ENCODE results near the gene TUBA3E.
A peak's percentile ranks its signal among the peaks of the same experiment; 100 is the strongest.
"Not testable (repeated sequence)": the region's sequence is repeated elsewhere in the genome, so short reads cannot be mapped to it uniquely, and the experiment has no call there.

TUBA3E gene

DNA sequence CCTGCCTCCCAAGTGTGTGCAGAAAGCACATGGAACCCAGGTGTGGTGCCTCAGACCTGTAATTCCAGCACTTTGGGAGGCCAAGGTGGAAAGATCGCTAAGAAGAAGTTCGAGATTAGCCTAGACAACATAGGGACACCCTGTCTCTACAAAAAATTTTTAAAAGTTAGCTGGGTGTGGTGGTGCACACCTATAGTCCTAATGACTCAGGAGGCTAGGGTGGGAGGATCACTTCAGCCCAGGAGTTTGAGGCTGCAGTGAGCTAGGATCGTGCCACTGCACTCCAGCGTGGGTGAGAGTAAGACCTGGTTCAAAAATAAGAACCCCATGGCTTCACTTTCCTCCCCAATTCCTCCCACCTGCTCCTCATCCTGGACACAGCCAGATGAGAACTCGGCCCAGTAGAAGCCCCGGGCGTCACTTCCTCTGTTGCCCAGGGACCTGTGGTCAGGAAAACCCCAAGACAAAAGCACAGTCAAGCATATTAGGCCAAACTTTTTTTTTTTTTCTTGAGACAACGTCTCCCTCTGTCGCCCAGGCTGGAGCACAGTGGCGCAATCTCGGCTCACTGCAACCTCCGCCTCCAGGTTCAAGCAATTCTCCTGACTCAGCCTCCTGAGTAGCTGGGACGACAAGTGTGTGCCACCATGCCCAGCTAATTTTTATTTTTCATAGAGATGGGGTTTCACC lies 40.3 kb downstream of the TUBA3E start:
- DNase-seq: peak; percentile 4 to 57 (median 51)
- CTCF ChIA-PET; H3K4me3 ChIP-seq (ENCODE audit: control insufficient read depth in 1 of 7, extremely low read depth in 1 of 7, insufficient read depth in 4 of 7, low read depth in 2 of 7, low read length in 6 of 7); H3K27me3 ChIP-seq (replicated peaks in 2 of 5; ENCODE audit: control insufficient read depth in 4 of 5, insufficient read depth in 5 of 5, low read length in 4 of 5); H3K4me1 ChIP-seq (ENCODE audit: control extremely low read depth in 1 of 4, control insufficient read depth in 4 of 4, insufficient read depth in 4 of 4, low read length in 3 of 4); H3K27ac ChIP-seq (ENCODE audit: insufficient read depth in 1 of 2, low read depth in 1 of 2, low read length in 2 of 2, poor library complexity in 1 of 2, severe bottlenecking in 2 of 2); H3K9me3 ChIP-seq (ENCODE audit: control extremely low read depth in 1 of 5, control insufficient read depth in 4 of 5, insufficient read depth in 2 of 5, low read depth in 1 of 5, low read length in 4 of 5): not testable (repeated sequence)
- H3K36me3 ChIP-seq (ENCODE audit: control insufficient read depth in 4 of 4, insufficient read depth in 4 of 4, low read length in 3 of 4): peaks cover 2 to 39% (median 9%) of the 10 kb centered on the region in 4 experiments
- POLR2A ChIA-PET: interaction anchor here (0.7 kb wide), 1 partner anchor 1008 kb away, joined by 3 read pairs; no protein-coding TSS in a partner anchor
- WGBS (ENCODE audit: insufficient coverage): 58% methylated on average over 12 of the region's 13 CpGs

DNA sequence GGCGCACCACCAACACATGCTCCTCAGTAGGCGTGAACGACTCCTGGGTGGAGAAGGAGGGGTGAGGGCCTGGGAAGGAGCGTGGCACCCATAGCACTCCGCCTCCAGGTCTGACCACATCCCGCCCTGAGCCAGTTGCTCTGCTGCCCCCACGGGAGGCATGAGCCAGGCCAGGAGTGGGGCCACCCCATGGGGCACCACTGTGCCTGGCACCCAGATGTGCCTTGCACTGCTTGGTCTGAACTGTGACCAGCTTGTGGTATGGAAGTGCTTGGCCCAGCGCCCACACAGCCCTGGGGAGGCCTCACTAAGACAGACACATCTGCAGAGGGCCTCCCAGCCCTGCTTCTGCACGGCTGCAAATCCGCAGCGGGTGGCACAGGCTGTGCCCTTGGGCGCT lies 40.9 kb downstream of the TUBA3E start:
- CTCF ChIA-PET; H3K4me3 ChIP-seq (ENCODE audit: control insufficient read depth in 1 of 7, extremely low read depth in 1 of 7, insufficient read depth in 4 of 7, low read depth in 2 of 7, low read length in 6 of 7); POLR2A ChIA-PET; H3K9me3 ChIP-seq (ENCODE audit: control extremely low read depth in 1 of 5, control insufficient read depth in 4 of 5, insufficient read depth in 2 of 5, low read depth in 1 of 5, low read length in 4 of 5); H3K27me3 ChIP-seq (replicated peaks in 2 of 5; ENCODE audit: control insufficient read depth in 4 of 5, insufficient read depth in 5 of 5, low read length in 4 of 5); H3K27ac ChIP-seq (ENCODE audit: insufficient read depth in 1 of 2, low read depth in 1 of 2, low read length in 2 of 2, poor library complexity in 1 of 2, severe bottlenecking in 2 of 2); H3K4me1 ChIP-seq (ENCODE audit: control extremely low read depth in 1 of 4, control insufficient read depth in 4 of 4, insufficient read depth in 4 of 4, low read length in 3 of 4): not testable (repeated sequence)
- DNase-seq: peak in 1 of 3 donors; percentile 11
- 65% methylated on average over 4 of the region's 12 CpGs for WGBS (ENCODE audit: insufficient coverage)
- H3K36me3 ChIP-seq (ENCODE audit: control insufficient read depth in 4 of 4, insufficient read depth in 4 of 4, low read length in 3 of 4): peaks cover 2 to 39% (median 8%) of the 10 kb centered on the region in 4 experiments

GRCh38 chr2:130156624-130157004 lies 41.6 kb downstream of the TUBA3E start:
- H3K36me3 ChIP-seq (ENCODE audit: control insufficient read depth in 4 of 4, insufficient read depth in 4 of 4, low read length in 3 of 4): peaks cover 2 to 44% (median 10%) of the 10 kb centered on the region in 4 experiments

DNA sequence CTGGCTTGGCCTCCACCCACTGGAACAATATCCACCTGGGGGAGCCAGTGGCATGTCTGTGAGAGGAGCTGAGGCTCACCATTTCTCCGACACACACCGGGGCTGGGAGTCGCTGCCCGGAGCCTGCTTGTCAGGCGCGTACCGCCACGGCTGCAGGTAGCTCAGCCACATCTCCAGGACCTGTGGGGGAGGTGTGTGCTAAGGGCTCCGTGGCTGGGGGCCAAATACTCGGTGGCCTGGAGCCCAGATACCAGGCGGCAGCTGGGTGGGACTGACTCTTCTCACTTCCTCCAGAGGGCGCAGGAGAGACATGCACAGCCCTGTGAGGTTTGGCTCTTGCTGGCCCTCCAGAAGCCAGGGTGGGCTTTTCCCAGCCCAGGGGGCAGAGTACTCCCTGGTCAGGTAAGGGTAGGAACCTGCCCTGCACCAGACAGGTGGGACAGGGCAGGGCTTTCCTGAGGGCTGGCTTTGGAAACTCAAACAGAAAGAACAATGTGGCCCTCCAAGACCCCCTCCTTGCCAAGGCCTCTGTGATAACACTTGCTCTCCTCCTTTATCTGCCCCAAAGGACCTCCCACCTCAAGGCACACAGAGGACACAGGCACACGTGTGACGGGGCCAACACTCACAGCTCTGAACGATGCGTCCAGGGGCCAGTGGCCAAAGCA lies 42.1 kb downstream of the TUBA3E start:
- H3K27ac ChIP-seq (ENCODE audit: insufficient read depth in 1 of 2, low read depth in 1 of 2, low read length in 2 of 2, poor library complexity in 1 of 2, severe bottlenecking in 2 of 2); H3K27me3 ChIP-seq (replicated peaks in 2 of 5; ENCODE audit: control insufficient read depth in 4 of 5, insufficient read depth in 5 of 5, low read length in 4 of 5); POLR2A ChIA-PET; H3K9me3 ChIP-seq (ENCODE audit: control extremely low read depth in 1 of 5, control insufficient read depth in 4 of 5, insufficient read depth in 2 of 5, low read depth in 1 of 5, low read length in 4 of 5); H3K4me1 ChIP-seq (ENCODE audit: control extremely low read depth in 1 of 4, control insufficient read depth in 4 of 4, insufficient read depth in 4 of 4, low read length in 3 of 4); H3K4me3 ChIP-seq (ENCODE audit: control insufficient read depth in 1 of 7, extremely low read depth in 1 of 7, insufficient read depth in 4 of 7, low read depth in 2 of 7, low read length in 6 of 7): not testable (repeated sequence)
- CTCF ChIA-PET: interaction anchor here (0.8 to 2.0 kb wide), 2 partner anchors 23 to 176 kb away, joined by 3 to 6 read pairs; no protein-coding TSS in a partner anchor
- H3K36me3 ChIP-seq (ENCODE audit: control insufficient read depth in 4 of 4, insufficient read depth in 4 of 4, low read length in 3 of 4): peaks cover 2 to 45% (median 10%) of the 10 kb centered on the region in 4 experiments
- peak; percentile 21 to 51 (median 48) for DNase-seq
- WGBS (ENCODE audit: insufficient coverage): 82% methylated on average over 11 of the region's 16 CpGs

More at GRCh38 chr2:130156624-130157004, 41.6 kb downstream of the TUBA3E start:
- ChIA-PET POLR2A (no interaction called here), CTCF (interaction anchor here (2.0 kb wide), 1 partner anchor 176 kb away, joined by 6 read pairs; no protein-coding TSS in a partner anchor)
- DNase-seq: no peak
- Histone ChIP-seq H3K4me1 (ENCODE audit: control extremely low read depth in 1 of 4, control insufficient read depth in 4 of 4, insufficient read depth in 4 of 4, low read length in 3 of 4) (peaks cover 0 to 9% (median 6%) of the 10 kb centered on the region in 4 experiments), H3K9me3 (ENCODE audit: control extremely low read depth in 1 of 5, control insufficient read depth in 4 of 5, insufficient read depth in 2 of 5, low read depth in 1 of 5, low read length in 4 of 5) (no peaks in the 10 kb centered on the region), H3K27ac (ENCODE audit: insufficient read depth in 1 of 2, low read depth in 1 of 2, low read length in 2 of 2, poor library complexity in 1 of 2, severe bottlenecking in 2 of 2) (no peak overlapping the region), H3K27me3 (replicated peaks in 2 of 5; ENCODE audit: control insufficient read depth in 4 of 5, insufficient read depth in 5 of 5, low read length in 4 of 5) (no peaks in the 10 kb centered on the region), H3K4me3 (ENCODE audit: control insufficient read depth in 1 of 7, extremely low read depth in 1 of 7, insufficient read depth in 4 of 7, low read depth in 2 of 7, low read length in 6 of 7) (no peak overlapping the region)
- 90% methylated on average over 4 of the region's 9 CpGs for WGBS (ENCODE audit: insufficient coverage)

GRCh38 chr2:130154773-130155765 lies 43.2 kb downstream of the TUBA3E start:
- Histone ChIP-seq H3K27me3 (replicated peaks in 2 of 5; ENCODE audit: control insufficient read depth in 4 of 5, insufficient read depth in 5 of 5, low read length in 4 of 5) (no peaks in the 10 kb centered on the region), H3K36me3 (ENCODE audit: control insufficient read depth in 4 of 4, insufficient read depth in 4 of 4, low read length in 3 of 4) (peaks cover 1 to 46% (median 9%) of the 10 kb centered on the region in 4 experiments), H3K27ac (ENCODE audit: insufficient read depth in 1 of 2, low read depth in 1 of 2, low read length in 2 of 2, poor library complexity in 1 of 2, severe bottlenecking in 2 of 2) (no peak overlapping the region), H3K9me3 (ENCODE audit: control extremely low read depth in 1 of 5, control insufficient read depth in 4 of 5, insufficient read depth in 2 of 5, low read depth in 1 of 5, low read length in 4 of 5) (no peaks in the 10 kb centered on the region), H3K4me1 (ENCODE audit: control extremely low read depth in 1 of 4, control insufficient read depth in 4 of 4, insufficient read depth in 4 of 4, low read length in 3 of 4) (peaks cover 0 to 9% (median 6%) of the 10 kb centered on the region in 4 experiments), H3K4me3 (ENCODE audit: control insufficient read depth in 1 of 7, extremely low read depth in 1 of 7, insufficient read depth in 4 of 7, low read depth in 2 of 7, low read length in 6 of 7) (no peak overlapping the region)
- WGBS (ENCODE audit: insufficient coverage): 95% methylated on average over 28 of the region's 29 CpGs
- no peak for DNase-seq
- ChIA-PET CTCF (interaction anchor here (0.8 to 2.0 kb wide), 2 partner anchors 24 to 177 kb away, joined by 3 to 6 read pairs; no protein-coding TSS in a partner anchor), POLR2A (no interaction called here)

GRCh38 chr2:130154423-130154770 lies 43.8 kb downstream of the TUBA3E start:
- not testable (repeated sequence) for H3K27ac ChIP-seq (ENCODE audit: insufficient read depth in 1 of 2, low read depth in 1 of 2, low read length in 2 of 2, poor library complexity in 1 of 2, severe bottlenecking in 2 of 2); H3K4me1 ChIP-seq (ENCODE audit: control extremely low read depth in 1 of 4, control insufficient read depth in 4 of 4, insufficient read depth in 4 of 4, low read length in 3 of 4)

More at GRCh38 chr2:130154423-130154770, 43.8 kb downstream of the TUBA3E start:
- H3K4me3 ChIP-seq (ENCODE audit: control insufficient read depth in 1 of 7, extremely low read depth in 1 of 7, insufficient read depth in 4 of 7, low read depth in 2 of 7, low read length in 6 of 7); POLR2A ChIA-PET; H3K9me3 ChIP-seq (ENCODE audit: control extremely low read depth in 1 of 5, control insufficient read depth in 4 of 5, insufficient read depth in 2 of 5, low read depth in 1 of 5, low read length in 4 of 5); DNase-seq; H3K27me3 ChIP-seq (replicated peaks in 2 of 5; ENCODE audit: control insufficient read depth in 4 of 5, insufficient read depth in 5 of 5, low read length in 4 of 5): not testable (repeated sequence)
- 96% methylated on average over 4 of the region's 8 CpGs for WGBS (ENCODE audit: insufficient coverage)
- CTCF ChIA-PET: interaction anchor here (2.0 kb wide), 1 partner anchor 178 kb away, joined by 6 read pairs; no protein-coding TSS in a partner anchor
- peaks cover 0 to 41% (median 8%) of the 10 kb centered on the region in 4 experiments for H3K36me3 ChIP-seq (ENCODE audit: control insufficient read depth in 4 of 4, insufficient read depth in 4 of 4, low read length in 3 of 4)

Measured in common myeloid progenitor, CD34-positive (primary cell).